Liver (tissue), 9 donors: Measurements from ENCODE around the gene WDR12. TPM values are rescaled to one million over a fixed set of nuclear protein-coding genes. Genes with fewer than 3 reads are reported as not detected.
"Not testable (repeated sequence)": the region's sequence is repeated elsewhere in the genome, so short reads cannot be mapped to it uniquely, and the experiment has no call there.

Experiments used
- DNase-seq: peaks from one replicate; pipeline ENCODE4 v3.0.0-alpha.2; 2017; ENCODE audit warnings: low spot score
- H3K27ac ChIP-seq, 2 donors: one replicate each; pipeline ENCODE4 v1.7.0; 2013; ENCODE audit warnings: inconsistent platforms in 2 of 2, low read length in 2 of 2, control low read depth in 1 of 2, low read depth in 1 of 2, mild to moderate bottlenecking in 1 of 2
- H3K27me3 ChIP-seq, 4 donors: one replicate each; pipeline versions ENCODE4 v1.6.1 to v1.7.0; 2013; ENCODE audit warnings: low read length in 3 of 4, inconsistent platforms in 1 of 4, mild to moderate bottlenecking in 1 of 4, moderate library complexity in 1 of 4; ENCODE audit not compliant: control insufficient read depth in 4 of 4, insufficient read depth in 4 of 4
- H3K36me3 ChIP-seq, 4 donors: one replicate each; pipeline versions ENCODE4 v1.6.1 to v1.7.0; 2013; ENCODE audit warnings: low read length in 3 of 4, mild to moderate bottlenecking in 3 of 4, low read depth in 1 of 4, moderate library complexity in 1 of 4; ENCODE audit not compliant: control insufficient read depth in 4 of 4, insufficient read depth in 3 of 4
- H3K4me1 ChIP-seq, 4 donors: one replicate each; pipeline versions ENCODE4 v1.6.1 to v1.7.0; 2013; ENCODE audit warnings: low read length in 3 of 4, mild to moderate bottlenecking in 3 of 4, moderate library complexity in 1 of 4; ENCODE audit not compliant: control insufficient read depth in 4 of 4, insufficient read depth in 4 of 4
- H3K4me3 ChIP-seq, 3 donors: one replicate each; pipeline versions ENCODE4 v1.6.1 to v1.7.0; 2013; ENCODE audit warnings: low read length in 3 of 3, control low read depth in 1 of 3, low read depth in 1 of 3, mild to moderate bottlenecking in 1 of 3
- H3K9ac ChIP-seq, 2 donors: one replicate each; pipeline ENCODE4 v1.7.0; 2013; ENCODE audit warnings: low read length in 2 of 2, mild to moderate bottlenecking in 2 of 2, moderate library complexity in 2 of 2, control low read depth in 1 of 2, low read depth in 1 of 2
- H3K9me3 ChIP-seq, 4 donors: one replicate each; pipeline versions ENCODE4 v1.6.1 to v1.7.0; 2013; ENCODE audit warnings: low read length in 3 of 4; ENCODE audit not compliant: control insufficient read depth in 4 of 4
- CTCF ChIP-seq: fragments of 150-350 bp; IDR thresholded peaks from 2 replicates; pipeline ENCODE4 v1.5.1; 2017; ENCODE audit warnings: improper control_type of control experiment, low read depth, low read length; ENCODE audit not compliant: missing input control
- EGR1 ChIP-seq, 2 donors: IDR thresholded peaks; 2 replicates each; pipeline ENCODE4 v1.6.1; 2016 to 2018; ENCODE audit warnings: antibody characterized with exemption in 2 of 2, low read depth in 2 of 2
- FOXA1 ChIP-seq: IDR thresholded peaks from 2 replicates; pipeline ENCODE4 v1.6.1; 2016; ENCODE audit warnings: antibody characterized with exemption
- FOXA2 ChIP-seq: IDR thresholded peaks from 2 replicates; pipeline ENCODE4 v1.6.1; 2016; ENCODE audit warnings: antibody characterized with exemption
- GABPA ChIP-seq, 2 donors: IDR thresholded peaks in 1 of 2; conservative IDR thresholded peaks in 1 of 2; 2 replicates each; pipeline ENCODE4 v1.6.1; 2016; ENCODE audit warnings: antibody characterized with exemption in 2 of 2, mild to moderate bottlenecking in 1 of 2, moderate library complexity in 1 of 2
- HNF4A ChIP-seq, 2 donors: conservative IDR thresholded peaks; 2 replicates each; pipeline ENCODE4 v1.6.1; 2016; ENCODE audit warnings: antibody characterized with exemption in 2 of 2, mild to moderate bottlenecking in 2 of 2
- HNF4G ChIP-seq: IDR thresholded peaks from 2 replicates; pipeline ENCODE4 v1.6.1; 2016; ENCODE audit warnings: antibody characterized with exemption
- JUND ChIP-seq, 2 donors: IDR thresholded peaks; 2 replicates each; pipeline ENCODE4 v1.6.1; 2016; ENCODE audit warnings: antibody characterized with exemption in 2 of 2
- NR2F2 ChIP-seq: IDR thresholded peaks from 2 replicates; pipeline ENCODE4 v1.6.1; 2016; ENCODE audit warnings: antibody characterized with exemption
- RAD21 ChIP-seq, 2 donors: IDR thresholded peaks; 2 replicates each; pipeline ENCODE4 v1.6.1; 2016; ENCODE audit warnings: antibody characterized with exemption in 2 of 2, mild to moderate bottlenecking in 2 of 2
- REST ChIP-seq: IDR thresholded peaks from 2 replicates; pipeline ENCODE4 v1.6.1; 2016; ENCODE audit warnings: antibody characterized with exemption, mild to moderate bottlenecking
- SP1 ChIP-seq: IDR thresholded peaks from 2 replicates; pipeline ENCODE4 v1.6.1; 2018; ENCODE audit warnings: antibody characterized with exemption, mild to moderate bottlenecking
- TAF1 ChIP-seq: conservative IDR thresholded peaks from 2 replicates; pipeline ENCODE4 v1.6.1; 2016; ENCODE audit warnings: antibody characterized with exemption, mild to moderate bottlenecking
- YY1 ChIP-seq: IDR thresholded peaks from 2 replicates; pipeline ENCODE4 v1.6.1; 2016; ENCODE audit warnings: antibody characterized with exemption, mild to moderate bottlenecking
- WGBS: extraction: QIAGEN DNeasy Blood & Tissue Kit; methylation state at CpG from one replicate; pipeline ENCODE4 v1.1.7; 2013; 5-methylcytosine and 5-hydroxymethylcytosine counted together
- polyA plus RNA-seq, 2 donors: library from polyadenylated mRNA; stranded (reverse) in 1 of 2; unstranded in 1 of 2; fragments of 200-250 nt in 1 of 2; fragments of >200 nt in 1 of 2; fragmentation: Nextera tagmentation in 1 of 2; extraction: Ambion mirVana in 1 of 2; gene quantifications; one replicate each; pipeline versions ENCODE4 v1.2.1 to v1.2.3, GENCODE V29; 2013 to 2015
- total RNA-seq, 2 donors: library from RNA; depleted of rRNA; stranded (reverse); fragments of >200 nt; gene quantifications; one replicate each; pipeline ENCODE4 v1.2.3, GENCODE V29; 2014
- TF ChIP-seq, protein P1 (sequence below): IDR thresholded peaks from 2 replicates; pipeline ENCODE4 v1.6.1; 2016; ENCODE audit warnings: antibody characterized with exemption
- TF ChIP-seq, protein P2 (sequence below): IDR thresholded peaks from 2 replicates; pipeline ENCODE4 v1.6.1; 2016; ENCODE audit warnings: antibody characterized with exemption
- TF ChIP-seq, protein P3 (sequence below): IDR thresholded peaks from 2 replicates; pipeline ENCODE4 v1.6.1; 2016; ENCODE audit warnings: antibody characterized with exemption
- donor health status: healthy.
- donor health status: healthy.
- donor health status: healthy.
- donor health status: healthy.
- donor health status: healthy.

WDR12 gene
- total and polyA plus RNA-seq, 4 donors, result 6.6 to 26.1 (median 18.4) TPM

DNA sequence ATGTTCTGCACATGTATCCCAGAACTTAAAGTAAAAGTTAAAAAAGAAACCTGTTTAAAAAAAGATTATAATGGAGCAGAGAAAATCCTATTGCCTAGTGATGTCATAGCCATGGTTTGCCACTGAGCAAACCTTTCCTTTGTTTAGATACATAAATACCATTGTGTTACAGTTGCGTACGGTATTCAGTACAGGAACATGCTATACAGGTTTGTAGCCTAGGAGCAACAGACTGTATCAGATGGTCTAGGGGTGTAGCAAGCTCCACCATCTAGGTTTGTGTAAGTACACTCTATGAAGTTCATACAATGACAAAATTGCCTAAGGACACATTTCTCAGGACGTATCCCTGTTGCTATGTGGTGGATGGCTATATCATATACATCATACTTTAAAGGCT, 52.9 kb downstream of the WDR12 start (continued):
- TF ChIP-seq CTCF (no peak), TAF1 (no peak), NR2F2 (no peak), FOXA1 (no peak)

GRCh38 chr2:202849343-202849742, 62.1 kb downstream of the WDR12 start:
- not testable (repeated sequence) for H3K27ac ChIP-seq, H3K4me3 ChIP-seq, H3K4me1 ChIP-seq, H3K36me3 ChIP-seq, DNase-seq, H3K9ac ChIP-seq, H3K27me3 ChIP-seq, H3K9me3 ChIP-seq
- 66% methylated on average over 3 of the region's 3 CpGs for WGBS

GRCh38 chr2:202848813-202849212, 62.7 kb downstream of the WDR12 start:
- Histone ChIP-seq H3K9me3 (no peaks in the 10 kb centered on the region), H3K4me1 (no peaks in the 10 kb centered on the region), H3K9ac (no peak overlapping the region), H3K4me3 (no peak overlapping the region), H3K27me3 (no peaks in the 10 kb centered on the region), H3K27ac (no peak overlapping the region), H3K36me3 (no peaks in the 10 kb centered on the region)
- no peak for DNase-seq
- TF ChIP-seq HNF4A (conservative IDR thresholded peaks at IDR 0.05) (no peak), FOXA2 (no peak), SP1 (no peak), CTCF (no peak), HNF4G (no peak), REST (no peak), NR2F2 (no peak), RAD21 (IDR thresholded peaks at IDR 0.05) (no peak), EGR1 (IDR thresholded peaks at IDR 0.05; ENCODE audit: low read depth in 2 of 2) (no peak), FOXA1 (no peak), JUND (IDR thresholded peaks at IDR 0.05) (no peak), YY1 (no peak), GABPA (IDR thresholded peaks at IDR 0.05 in 1 of 2, conservative IDR thresholded peaks at IDR 0.05 in 1 of 2) (no peak), TAF1 (no peak)
- TF ChIP-seq, protein P1, sequence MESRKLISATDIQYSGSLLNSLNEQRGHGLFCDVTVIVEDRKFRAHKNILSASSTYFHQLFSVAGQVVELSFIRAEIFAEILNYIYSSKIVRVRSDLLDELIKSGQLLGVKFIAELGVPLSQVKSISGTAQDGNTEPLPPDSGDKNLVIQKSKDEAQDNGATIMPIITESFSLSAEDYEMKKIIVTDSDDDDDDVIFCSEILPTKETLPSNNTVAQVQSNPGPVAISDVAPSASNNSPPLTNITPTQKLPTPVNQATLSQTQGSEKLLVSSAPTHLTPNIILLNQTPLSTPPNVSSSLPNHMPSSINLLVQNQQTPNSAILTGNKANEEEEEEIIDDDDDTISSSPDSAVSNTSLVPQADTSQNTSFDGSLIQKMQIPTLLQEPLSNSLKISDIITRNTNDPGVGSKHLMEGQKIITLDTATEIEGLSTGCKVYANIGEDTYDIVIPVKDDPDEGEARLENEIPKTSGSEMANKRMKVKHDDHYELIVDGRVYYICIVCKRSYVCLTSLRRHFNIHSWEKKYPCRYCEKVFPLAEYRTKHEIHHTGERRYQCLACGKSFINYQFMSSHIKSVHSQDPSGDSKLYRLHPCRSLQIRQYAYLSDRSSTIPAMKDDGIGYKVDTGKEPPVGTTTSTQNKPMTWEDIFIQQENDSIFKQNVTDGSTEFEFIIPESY, result no peak
- TF ChIP-seq, protein P2, sequence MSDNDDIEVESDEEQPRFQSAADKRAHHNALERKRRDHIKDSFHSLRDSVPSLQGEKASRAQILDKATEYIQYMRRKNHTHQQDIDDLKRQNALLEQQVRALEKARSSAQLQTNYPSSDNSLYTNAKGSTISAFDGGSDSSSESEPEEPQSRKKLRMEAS, result no peak
- TF ChIP-seq, protein P3, sequence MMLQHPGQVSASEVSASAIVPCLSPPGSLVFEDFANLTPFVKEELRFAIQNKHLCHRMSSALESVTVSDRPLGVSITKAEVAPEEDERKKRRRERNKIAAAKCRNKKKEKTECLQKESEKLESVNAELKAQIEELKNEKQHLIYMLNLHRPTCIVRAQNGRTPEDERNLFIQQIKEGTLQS, result no peak
- 79% methylated on average over 8 of the region's 8 CpGs for WGBS
